ENCODE results near the gene SBF1. TPM values are rescaled to one million over a fixed set of nuclear protein-coding genes. Genes with fewer than 3 reads are reported as not detected.
A peak's percentile ranks its signal among the peaks of the same experiment; 100 is the strongest.

SBF1 gene
- total RNA-seq, 2 experiments from 2014 or later = 220 to 227 TPM

- no peak overlapping the region for H3K27ac ChIP-seq (ENCODE audit: low read depth in 1 of 2, low read length in 2 of 2)
- peaks cover 12% of the 10 kb centered on the region for H3K4me1 ChIP-seq (ENCODE audit: insufficient read depth, low read length)
- DNase-seq = peak in 1 of 14 experiments; percentile 15
- POLR2A ChIA-PET = no interaction called here
- no peaks in the 10 kb centered on the region for H3K27me3 ChIP-seq (ENCODE audit: control insufficient read depth in 1 of 2, insufficient read depth in 2 of 2, low read length in 2 of 2)
- Mint-ChIP-seq H3K36me3 (ENCODE audit: low read depth) (no peaks in the 10 kb centered on the region), H3K4me1 (ENCODE audit: low read depth) (peaks cover 12% of the 10 kb centered on the region), H3K27ac (no peak overlapping the region), H3K9me3 (no peaks in the 10 kb centered on the region), H3K4me3 (no peak overlapping the region), H3K27me3 (no peaks in the 10 kb centered on the region)
- CTCF ChIA-PET = no interaction called here
- H3K36me3 ChIP-seq (ENCODE audit: insufficient read depth, low read length) = no peaks in the 10 kb centered on the region
- H3K9me3 ChIP-seq (ENCODE audit: control insufficient read depth in 1 of 2, insufficient read depth in 1 of 2, low read length in 2 of 2) = no peaks in the 10 kb centered on the region
- TF ChIP-seq, protein P1, sequence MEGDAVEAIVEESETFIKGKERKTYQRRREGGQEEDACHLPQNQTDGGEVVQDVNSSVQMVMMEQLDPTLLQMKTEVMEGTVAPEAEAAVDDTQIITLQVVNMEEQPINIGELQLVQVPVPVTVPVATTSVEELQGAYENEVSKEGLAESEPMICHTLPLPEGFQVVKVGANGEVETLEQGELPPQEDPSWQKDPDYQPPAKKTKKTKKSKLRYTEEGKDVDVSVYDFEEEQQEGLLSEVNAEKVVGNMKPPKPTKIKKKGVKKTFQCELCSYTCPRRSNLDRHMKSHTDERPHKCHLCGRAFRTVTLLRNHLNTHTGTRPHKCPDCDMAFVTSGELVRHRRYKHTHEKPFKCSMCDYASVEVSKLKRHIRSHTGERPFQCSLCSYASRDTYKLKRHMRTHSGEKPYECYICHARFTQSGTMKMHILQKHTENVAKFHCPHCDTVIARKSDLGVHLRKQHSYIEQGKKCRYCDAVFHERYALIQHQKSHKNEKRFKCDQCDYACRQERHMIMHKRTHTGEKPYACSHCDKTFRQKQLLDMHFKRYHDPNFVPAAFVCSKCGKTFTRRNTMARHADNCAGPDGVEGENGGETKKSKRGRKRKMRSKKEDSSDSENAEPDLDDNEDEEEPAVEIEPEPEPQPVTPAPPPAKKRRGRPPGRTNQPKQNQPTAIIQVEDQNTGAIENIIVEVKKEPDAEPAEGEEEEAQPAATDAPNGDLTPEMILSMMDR (IDR thresholded peaks at IDR 0.05) = no peak
- H3K4me3 ChIP-seq (ENCODE audit: low read length) = no peak overlapping the region
- intact Hi-C loops (cut with DNase I, micrococcal nuclease) = no loop called here
- ATAC-seq (ENCODE audit: poor library complexity) = no peak
Observed at GRCh38 chr22:50489363-50490243, 14.8 kb upstream of the SBF1 start.

DNA sequence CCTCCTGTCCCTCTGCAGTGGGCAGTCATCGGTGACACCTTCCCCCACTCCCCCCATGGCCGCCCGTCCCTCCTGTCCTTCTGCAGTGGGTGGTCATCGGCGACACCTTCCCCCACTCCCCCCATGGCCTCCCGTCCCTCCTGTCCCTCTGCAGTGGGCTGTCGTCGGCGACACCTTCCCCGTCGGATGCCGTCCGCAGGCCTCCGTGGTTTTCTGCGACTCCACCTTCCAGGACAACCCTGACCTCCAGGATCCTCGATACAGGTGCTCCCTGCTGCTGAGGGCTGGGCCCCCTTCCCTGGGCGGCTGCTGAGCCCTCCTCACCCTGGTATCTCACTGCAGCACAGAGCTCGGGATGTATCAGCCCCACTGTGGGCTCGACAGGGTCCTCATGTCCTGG lies 14.1 kb upstream of the SBF1 start:
- Histone ChIP-seq H3K4me1 (ENCODE audit: insufficient read depth, low read length) (peaks cover 12% of the 10 kb centered on the region), H3K36me3 (ENCODE audit: insufficient read depth, low read length) (no peaks in the 10 kb centered on the region), H3K27me3 (ENCODE audit: control insufficient read depth in 1 of 2, insufficient read depth in 2 of 2, low read length in 2 of 2) (no peaks in the 10 kb centered on the region), H3K9me3 (ENCODE audit: control insufficient read depth in 1 of 2, insufficient read depth in 1 of 2, low read length in 2 of 2) (no peaks in the 10 kb centered on the region), H3K27ac (ENCODE audit: low read depth in 1 of 2, low read length in 2 of 2) (no peak overlapping the region), H3K4me3 (ENCODE audit: low read length) (no peak overlapping the region)
- peaks cover 12% of the 10 kb centered on the region for H3K4me1 Mint-ChIP-seq (ENCODE audit: low read depth)
- H3K27me3 Mint-ChIP-seq = no peaks in the 10 kb centered on the region
- ChIA-PET CTCF (no interaction called here), POLR2A (no interaction called here)
- no peak for ATAC-seq (ENCODE audit: poor library complexity)
- TF ChIP-seq, protein P1 (IDR thresholded peaks at IDR 0.05) = no peak
- no peak overlapping the region for H3K27ac Mint-ChIP-seq
- H3K4me3 Mint-ChIP-seq = no peak overlapping the region
- DNase-seq = peak in 1 of 14 experiments; percentile 11
- H3K9me3 Mint-ChIP-seq = no peaks in the 10 kb centered on the region
- intact Hi-C loops (cut with DNase I, micrococcal nuclease) = no loop called here
- no peaks in the 10 kb centered on the region for H3K36me3 Mint-ChIP-seq (ENCODE audit: low read depth)

DNA sequence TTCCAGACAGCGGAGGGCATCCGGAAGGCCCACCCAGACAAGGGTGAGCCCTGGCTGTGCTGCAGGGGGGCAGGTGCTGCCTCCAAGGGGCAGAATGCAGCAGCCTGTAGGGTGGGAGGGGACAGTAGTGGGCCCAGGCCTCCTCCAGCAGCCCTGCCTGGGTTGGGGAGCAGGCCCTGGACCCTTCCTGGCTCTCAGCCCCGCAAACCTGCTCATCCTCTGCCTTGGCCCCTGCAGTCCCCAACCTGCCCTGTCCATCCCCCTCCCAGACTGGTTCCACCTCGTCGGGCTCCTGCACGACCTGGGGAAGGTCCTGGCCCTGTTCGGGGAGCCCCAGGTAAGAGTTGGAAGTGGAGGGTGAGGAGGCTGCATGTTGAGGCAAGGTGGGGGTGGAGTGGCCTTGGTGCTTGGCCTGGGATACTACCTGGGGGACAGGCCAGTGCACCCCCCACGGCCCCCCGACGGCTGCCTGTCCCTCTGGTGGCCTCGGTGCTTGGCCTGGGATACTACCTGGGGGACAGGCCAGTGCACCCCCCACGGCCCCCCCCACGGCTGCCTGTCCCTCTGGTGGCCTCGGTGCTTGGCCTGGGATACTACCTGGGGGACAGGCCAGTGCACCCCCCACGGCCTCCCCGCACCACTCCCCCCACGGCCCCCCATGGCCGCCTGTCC lies 13.3 kb upstream of the SBF1 start:
- Histone ChIP-seq H3K4me1 (ENCODE audit: insufficient read depth, low read length) (peaks cover 12% of the 10 kb centered on the region), H3K4me3 (ENCODE audit: low read length) (no peak overlapping the region), H3K27me3 (ENCODE audit: control insufficient read depth in 1 of 2, insufficient read depth in 2 of 2, low read length in 2 of 2) (no peaks in the 10 kb centered on the region), H3K36me3 (ENCODE audit: insufficient read depth, low read length) (no peaks in the 10 kb centered on the region), H3K27ac (ENCODE audit: low read depth in 1 of 2, low read length in 2 of 2) (no peak overlapping the region), H3K9me3 (ENCODE audit: control insufficient read depth in 1 of 2, insufficient read depth in 1 of 2, low read length in 2 of 2) (no peaks in the 10 kb centered on the region)
- Mint-ChIP-seq H3K4me1 (ENCODE audit: low read depth) (peaks cover 12% of the 10 kb centered on the region), H3K36me3 (ENCODE audit: low read depth) (no peaks in the 10 kb centered on the region), H3K4me3 (no peak overlapping the region), H3K27ac (no peak overlapping the region), H3K9me3 (no peaks in the 10 kb centered on the region), H3K27me3 (no peaks in the 10 kb centered on the region)
- intact Hi-C loops (cut with DNase I, micrococcal nuclease) = no loop called here
- TF ChIP-seq, protein P1 (IDR thresholded peaks at IDR 0.05) = no peak
- ATAC-seq (ENCODE audit: poor library complexity) = no peak
- ChIA-PET POLR2A (no interaction called here), CTCF (no interaction called here)
- no peak for DNase-seq
